Measurements from ENCODE around the gene DYRK3. TPM values are rescaled to one million over a fixed set of nuclear protein-coding genes. Genes with fewer than 3 reads are reported as not detected.

The DYRK3 gene
- total RNA-seq, 1 donor from 2014 or later = 6.4 TPM

DNA sequence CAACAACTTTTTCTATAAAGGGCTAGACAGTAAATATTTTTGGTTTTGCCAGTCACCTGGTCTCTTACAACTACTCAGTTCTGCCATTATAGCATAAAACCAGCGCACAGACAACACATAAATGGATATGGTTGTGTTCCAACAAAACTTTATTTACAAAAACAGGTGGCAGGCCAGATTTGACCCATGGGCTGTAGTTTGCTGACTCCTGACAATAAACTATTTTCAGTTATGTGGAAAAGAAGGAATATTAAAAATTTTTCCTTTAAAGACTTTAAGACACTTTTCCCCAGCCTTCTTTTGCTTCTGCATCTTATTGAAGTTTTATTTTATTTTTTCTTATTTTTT is 39.0 kb upstream of the DYRK3 start:
- DNase-seq = no peak
- no peaks in the 10 kb centered on the region for H3K4me1 ChIP-seq
- H3K36me3 ChIP-seq = peaks cover 99% of the 10 kb centered on the region
- no peaks in the 10 kb centered on the region for H3K27me3 ChIP-seq (ENCODE audit: low read depth)
- no peak for ATAC-seq
- TF ChIP-seq CTCF (IDR thresholded peaks at IDR 0.05) = no peak
- H3K4me3 ChIP-seq = no peak overlapping the region
- intact Hi-C loops (cut with DNase I) = no loop called here
- no peak overlapping the region for H3K27ac ChIP-seq
- H3K9me3 ChIP-seq = no peaks in the 10 kb centered on the region

GRCh38 chr1:206600527-206600926 is 34.8 kb upstream of the DYRK3 start:
- Histone ChIP-seq H3K4me1 (no peaks in the 10 kb centered on the region), H3K36me3 (peaks cover 100% of the 10 kb centered on the region), H3K9me3 (no peaks in the 10 kb centered on the region), H3K4me3 (no peak overlapping the region), H3K27me3 (ENCODE audit: low read depth) (no peaks in the 10 kb centered on the region), H3K27ac (no peak overlapping the region)
- no peak for TF ChIP-seq CTCF (IDR thresholded peaks at IDR 0.05)
- ATAC-seq = no peak
- intact Hi-C loops (cut with DNase I) = no loop called here
- no peak for DNase-seq

DNA sequence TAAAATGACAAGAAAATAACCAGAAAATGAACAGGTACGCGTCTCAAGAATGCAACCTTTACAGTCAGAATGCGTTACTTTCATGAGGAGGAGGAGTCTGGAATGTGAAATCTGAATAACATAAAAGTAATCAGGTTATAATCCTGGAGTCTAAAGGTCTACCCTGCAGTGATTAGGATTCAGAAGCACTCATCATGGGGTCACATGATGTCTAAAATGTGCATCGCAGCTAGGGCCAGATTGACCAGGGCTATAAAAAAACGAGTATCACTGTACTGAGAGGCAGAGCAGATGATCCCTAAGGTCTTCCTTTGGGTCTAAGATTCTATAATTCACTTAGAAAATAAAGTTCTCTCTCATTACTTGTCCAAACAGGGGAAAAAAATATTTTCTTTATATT is 30.5 kb upstream of the DYRK3 start:
- H3K36me3 ChIP-seq = peaks cover 98% of the 10 kb centered on the region
- no peak for ATAC-seq
- intact Hi-C loops (cut with DNase I) = no loop called here
- DNase-seq = no peak
- no peak overlapping the region for H3K4me3 ChIP-seq
- no peak overlapping the region for H3K27ac ChIP-seq
- no peaks in the 10 kb centered on the region for H3K27me3 ChIP-seq (ENCODE audit: low read depth)
- no peaks in the 10 kb centered on the region for H3K9me3 ChIP-seq
- no peaks in the 10 kb centered on the region for H3K4me1 ChIP-seq
- TF ChIP-seq CTCF (IDR thresholded peaks at IDR 0.05) = no peak

DNA sequence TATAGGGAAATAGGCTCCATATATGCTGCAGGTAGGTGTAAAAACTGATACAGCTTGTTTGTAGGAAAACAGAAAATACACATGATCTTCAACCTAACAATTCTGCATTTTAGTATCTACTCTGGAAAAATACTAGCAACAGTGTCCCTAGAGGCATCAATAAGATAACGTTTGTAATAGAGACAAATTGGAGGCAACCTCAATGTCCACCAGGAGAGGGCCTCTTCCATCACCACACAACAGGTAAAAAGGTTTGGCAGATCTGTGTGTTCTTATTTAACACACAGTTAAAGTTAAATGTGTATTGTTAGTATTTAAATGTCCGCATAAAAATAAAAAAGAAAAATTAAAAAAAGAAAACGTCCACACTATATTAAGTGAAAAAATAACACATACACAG is 28.5 kb upstream of the DYRK3 start:
- Histone ChIP-seq H3K4me1 (peaks cover 8% of the 10 kb centered on the region), H3K27me3 (ENCODE audit: low read depth) (no peaks in the 10 kb centered on the region), H3K9me3 (no peaks in the 10 kb centered on the region), H3K36me3 (peaks cover 83% of the 10 kb centered on the region), H3K4me3 (no peak overlapping the region), H3K27ac (no peak overlapping the region)
- ATAC-seq (no peak), DNase-seq (no peak)
- TF ChIP-seq CTCF (IDR thresholded peaks at IDR 0.05) = no peak
- intact Hi-C loops (cut with DNase I) = no loop called here

DNA sequence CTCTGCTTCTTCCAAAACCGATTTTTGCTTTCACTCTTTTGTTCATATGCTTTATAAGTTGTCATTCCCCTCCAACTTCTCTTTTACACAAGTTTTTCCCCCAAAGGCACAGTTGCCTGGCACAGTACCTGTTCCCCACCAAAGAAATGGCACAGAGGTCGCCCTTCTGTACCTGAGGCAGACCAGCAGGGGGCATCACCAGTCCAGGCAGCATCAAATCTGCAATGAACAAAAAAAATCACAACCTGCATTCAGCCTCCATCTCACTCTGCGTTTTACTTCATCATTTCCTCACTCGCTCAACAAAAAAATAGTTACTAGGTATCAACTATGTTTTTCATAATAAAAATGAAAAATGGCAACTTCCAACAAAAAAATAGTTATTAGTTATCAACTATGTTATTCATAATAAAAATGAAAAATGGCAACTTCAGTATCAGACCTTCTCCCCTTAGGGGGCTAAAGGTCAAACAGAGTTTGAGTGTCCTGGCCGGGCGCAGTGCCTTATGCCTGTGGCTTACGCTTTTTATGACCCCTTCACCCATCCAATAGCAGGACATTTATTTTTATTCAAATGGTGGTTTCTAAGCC is 27.1 kb upstream of the DYRK3 start:
- Histone ChIP-seq H3K4me3 (no peak overlapping the region), H3K27me3 (ENCODE audit: low read depth) (no peaks in the 10 kb centered on the region), H3K9me3 (no peaks in the 10 kb centered on the region), H3K4me1 (peaks cover 9% of the 10 kb centered on the region), H3K36me3 (peaks cover 70% of the 10 kb centered on the region), H3K27ac (no peak overlapping the region)
- TF ChIP-seq CTCF (IDR thresholded peaks at IDR 0.05) = peak; percentile 64
- intact Hi-C loops (cut with DNase I) = no loop called here
- ATAC-seq (no peak), DNase-seq (no peak)
